Small intestine (tissue), 7 donors: ENCODE results near the gene C5AR2. TPM values are rescaled to one million over a fixed set of nuclear protein-coding genes. Genes with fewer than 3 reads are reported as not detected.

ENCODE experiments used
- DNase-seq, 2 donors: peaks; one replicate each; pipeline versions ENCODE4 v3.0.0 to v3.0.0-alpha.2; 2013
- FAIRE-seq: peaks from 2 replicates; lab custom pipeline; 2012; peaks lifted over from hg19 to GRCh38; lab: Jason Lieb, UNC
- H3K27ac ChIP-seq, 3 donors: one replicate each; pipeline ENCODE4 v1.5.1; 2013; ENCODE audit warnings: low read length in 2 of 3, mild to moderate bottlenecking in 2 of 3, control low read depth in 1 of 3, inconsistent platforms in 1 of 3, low read depth in 1 of 3, moderate library complexity in 1 of 3
- H3K27me3 ChIP-seq, 3 donors: one replicate each; pipeline ENCODE4 v1.6.1; 2013; ENCODE audit warnings: low read length in 3 of 3, inconsistent platforms in 1 of 3; ENCODE audit not compliant: control insufficient read depth in 3 of 3, insufficient read depth in 3 of 3
- H3K36me3 ChIP-seq, 3 donors: one replicate each; pipeline ENCODE4 v1.6.1; 2013; ENCODE audit warnings: low read length in 3 of 3, inconsistent platforms in 1 of 3, low read depth in 1 of 3, mild to moderate bottlenecking in 1 of 3, moderate library complexity in 1 of 3; ENCODE audit not compliant: control insufficient read depth in 3 of 3, insufficient read depth in 2 of 3
- H3K4me1 ChIP-seq, 3 donors: one replicate each; pipeline ENCODE4 v1.6.1; 2013; ENCODE audit warnings: low read length in 2 of 3, inconsistent platforms in 1 of 3, low read depth in 1 of 3, mild to moderate bottlenecking in 1 of 3, moderate library complexity in 1 of 3; ENCODE audit not compliant: control insufficient read depth in 3 of 3, insufficient read depth in 2 of 3
- H3K4me3 ChIP-seq, 3 donors: one replicate each; pipeline ENCODE4 v1.5.1; 2013; ENCODE audit warnings: low read length in 3 of 3, control low read depth in 1 of 3, inconsistent platforms in 1 of 3, low read depth in 1 of 3, mild to moderate bottlenecking in 1 of 3, moderate library complexity in 1 of 3
- H3K9me3 ChIP-seq, 2 donors: one replicate each; pipeline ENCODE4 v1.6.1; 2013; ENCODE audit warnings: low read depth in 1 of 2, low read length in 1 of 2; ENCODE audit not compliant: control insufficient read depth in 2 of 2, insufficient read depth in 1 of 2
- WGBS, 3 donors: extraction: QIAGEN DNeasy Blood & Tissue Kit; methylation state at CpG; one replicate each; pipeline ENCODE4 v1.1.7; 2013; 5-methylcytosine and 5-hydroxymethylcytosine counted together
- polyA plus RNA-seq, 4 donors: library from polyadenylated mRNA; stranded (reverse) in 3 of 4; unstranded in 1 of 4; fragments of 200-250 nt in 3 of 4; fragments of 120-200 nt in 1 of 4; gene quantifications; one replicate each; pipeline versions ENCODE4 v1.2.1 to v1.2.3, GENCODE V29; 2013
- donor health status: healthy with polysubstance abuse.
- donor health status: control.
- donor health status: control.
- donor health status: Bipolar disorder and iron deficiency.
- donor health status: healthy.

C5AR2 gene
- polyA plus RNA-seq, 4 donors: 0.10 to 0.91 TPM; not detected in 2

- Histone ChIP-seq H3K36me3 (no peaks in the 10 kb centered on the region), H3K4me3 (no peak overlapping the region), H3K4me1 (no peaks in the 10 kb centered on the region), H3K27ac (no peak overlapping the region), H3K9me3 (peaks cover 0 to 5% of the 10 kb centered on the region in 2 donors), H3K27me3 (peaks cover 0 to 2% (median under 1%) of the 10 kb centered on the region in 3 donors)
- DNase-seq (no peak), FAIRE-seq (no peak)
- WGBS, 3 donors: 81 to 90% (median 82%) methylated on average over 4 of the region's 4 CpGs
Measured at GRCh38 chr19:47316513-47316912, 15.5 kb upstream of the C5AR2 start.

DNA sequence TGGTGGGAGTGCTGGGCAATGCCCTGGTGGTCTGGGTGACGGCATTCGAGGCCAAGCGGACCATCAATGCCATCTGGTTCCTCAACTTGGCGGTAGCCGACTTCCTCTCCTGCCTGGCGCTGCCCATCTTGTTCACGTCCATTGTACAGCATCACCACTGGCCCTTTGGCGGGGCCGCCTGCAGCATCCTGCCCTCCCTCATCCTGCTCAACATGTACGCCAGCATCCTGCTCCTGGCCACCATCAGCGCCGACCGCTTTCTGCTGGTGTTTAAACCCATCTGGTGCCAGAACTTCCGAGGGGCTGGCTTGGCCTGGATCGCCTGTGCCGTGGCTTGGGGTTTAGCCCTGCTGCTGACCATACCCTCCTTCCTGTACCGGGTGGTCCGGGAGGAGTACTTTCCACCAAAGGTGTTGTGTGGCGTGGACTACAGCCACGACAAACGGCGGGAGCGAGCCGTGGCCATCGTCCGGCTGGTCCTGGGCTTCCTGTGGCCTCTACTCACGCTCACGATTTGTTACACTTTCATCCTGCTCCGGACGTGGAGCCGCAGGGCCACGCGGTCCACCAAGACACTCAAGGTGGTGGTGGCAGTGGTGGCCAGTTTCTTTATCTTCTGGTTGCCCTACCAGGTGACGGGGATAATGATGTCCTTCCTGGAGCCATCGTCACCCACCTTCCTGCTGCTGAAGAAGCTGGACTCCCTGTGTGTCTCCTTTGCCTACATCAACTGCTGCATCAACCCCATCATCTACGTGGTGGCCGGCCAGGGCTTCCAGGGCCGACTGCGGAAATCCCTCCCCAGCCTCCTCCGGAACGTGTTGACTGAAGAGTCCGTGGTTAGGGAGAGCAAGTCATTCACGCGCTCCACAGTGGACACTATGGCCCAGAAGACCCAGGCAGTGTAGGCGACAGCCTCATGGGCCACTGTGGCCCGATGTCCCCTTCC is 11.8 kb upstream of the C5AR2 start:
- no peak for DNase-seq
- no peaks in the 10 kb centered on the region for H3K36me3 ChIP-seq
- 93 to 94% (median 93%) methylated on average over 46 of the region's 46 CpGs for WGBS, 3 donors
- H3K4me1 ChIP-seq: no peaks in the 10 kb centered on the region
- no peak for FAIRE-seq
- H3K4me3 ChIP-seq: no peak overlapping the region
- peaks cover 0 to 8% (median 0%) of the 10 kb centered on the region in 3 donors for H3K27me3 ChIP-seq
- H3K9me3 ChIP-seq: peaks cover 0 to 3% of the 10 kb centered on the region in 2 donors
- no peak overlapping the region for H3K27ac ChIP-seq

DNA sequence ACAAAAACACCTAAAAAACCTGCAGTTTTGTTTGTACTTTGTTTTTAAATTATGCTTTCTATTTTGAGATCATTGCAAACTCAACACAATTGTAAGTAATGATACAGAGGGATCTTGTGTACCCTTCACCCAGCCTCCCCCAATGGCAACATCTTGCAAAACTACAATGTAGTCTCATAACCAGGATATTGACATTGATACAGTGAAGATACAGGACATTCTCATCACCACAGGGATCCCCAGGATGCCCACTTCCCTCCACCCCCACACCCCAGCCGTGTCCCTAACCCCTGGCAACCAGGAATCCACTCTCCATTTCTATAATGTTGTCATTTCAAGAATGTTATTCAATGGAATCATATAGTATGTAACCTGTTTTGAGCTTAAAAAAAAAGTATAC is 10.3 kb upstream of the C5AR2 start:
- H3K27ac ChIP-seq: no peak overlapping the region
- no peak for FAIRE-seq
- H3K27me3 ChIP-seq: peaks cover 0 to 8% (median 0%) of the 10 kb centered on the region in 3 donors
- DNase-seq: no peak
- H3K36me3 ChIP-seq: no peaks in the 10 kb centered on the region
- H3K9me3 ChIP-seq: peaks cover 0 to 3% of the 10 kb centered on the region in 2 donors
- H3K4me1 ChIP-seq: no peaks in the 10 kb centered on the region
- H3K4me3 ChIP-seq: no peak overlapping the region
- 81 to 100% (median 82%) methylated on average over 1 of the region's 1 CpG for WGBS, 3 donors

- no peaks in the 10 kb centered on the region for H3K36me3 ChIP-seq
- no peak for DNase-seq
- FAIRE-seq: no peak
- no peaks in the 10 kb centered on the region for H3K4me1 ChIP-seq
- H3K4me3 ChIP-seq: no peak overlapping the region
- no peak overlapping the region for H3K27ac ChIP-seq
- H3K27me3 ChIP-seq: peaks cover 0 to 8% (median 0%) of the 10 kb centered on the region in 3 donors
- H3K9me3 ChIP-seq: peaks cover 0 to 3% of the 10 kb centered on the region in 2 donors
- WGBS, 3 donors: 64 to 76% (median 68%) methylated on average over 2 of the region's 2 CpGs
Measured at GRCh38 chr19:47322058-47322457, 9.9 kb upstream of the C5AR2 start.

DNA sequence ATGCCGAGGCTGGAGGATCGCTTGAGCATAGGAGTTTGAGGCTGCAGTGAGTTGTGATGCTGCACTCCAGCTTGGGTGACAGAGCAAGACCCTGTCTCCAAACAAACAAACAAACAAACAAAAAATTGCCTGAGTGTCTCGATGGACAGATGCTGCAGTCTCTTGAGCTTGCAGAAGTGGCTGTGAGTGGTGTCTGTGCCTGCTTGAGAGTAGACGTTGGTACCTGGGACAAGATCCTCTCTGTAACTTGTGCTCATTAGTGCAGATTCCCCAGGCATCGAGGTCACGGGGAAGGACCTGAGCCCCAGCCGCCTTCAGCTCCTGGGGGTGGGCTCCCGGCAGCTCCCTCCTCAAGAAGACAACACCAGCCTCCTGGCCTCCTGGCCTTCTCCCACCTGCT is 8.6 kb upstream of the C5AR2 start:
- Histone ChIP-seq H3K27ac (peak overlapping the region in 1 of 3 donors; percentile 71), H3K9me3 (peaks cover 0 to 3% of the 10 kb centered on the region in 2 donors), H3K27me3 (peaks cover 0 to 8% (median 0%) of the 10 kb centered on the region in 3 donors), H3K4me1 (no peaks in the 10 kb centered on the region), H3K4me3 (no peak overlapping the region), H3K36me3 (no peaks in the 10 kb centered on the region)
- 67 to 73% (median 68%) methylated on average over 8 of the region's 8 CpGs for WGBS, 3 donors
- DNase-seq (no peak), FAIRE-seq (no peak)

DNA sequence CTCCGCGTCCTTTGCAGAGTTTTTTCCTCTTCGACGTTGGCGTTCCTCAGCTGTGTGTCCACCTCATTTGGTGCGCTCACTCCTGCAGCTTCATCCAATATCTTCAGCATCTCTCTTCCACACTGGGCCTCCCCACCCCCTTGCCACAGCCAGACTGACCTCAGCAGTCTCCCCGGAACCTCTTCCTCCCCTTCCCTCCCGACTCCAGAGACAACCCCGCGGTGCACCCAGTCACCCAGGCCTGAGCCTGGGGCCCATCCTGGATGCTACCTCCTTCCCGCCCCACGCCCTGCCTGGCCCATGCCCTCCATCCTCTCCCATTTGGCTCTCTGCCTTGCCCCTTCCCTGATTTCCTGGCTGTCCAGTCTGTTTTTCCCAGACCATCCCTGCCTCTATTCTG is 8.1 kb upstream of the C5AR2 start:
- 72 to 90% (median 83%) methylated on average over 12 of the region's 12 CpGs for WGBS, 3 donors
- Histone ChIP-seq H3K27me3 (peaks cover 0 to 8% (median 0%) of the 10 kb centered on the region in 3 donors), H3K4me3 (peak overlapping the region in 1 of 3 donors; percentile 18), H3K4me1 (no peaks in the 10 kb centered on the region), H3K9me3 (peaks cover 0 to 3% of the 10 kb centered on the region in 2 donors), H3K36me3 (no peaks in the 10 kb centered on the region), H3K27ac (peak overlapping the region in 2 of 3 donors; percentile 33 to 71)
- FAIRE-seq: no peak
- no peak for DNase-seq

DNA sequence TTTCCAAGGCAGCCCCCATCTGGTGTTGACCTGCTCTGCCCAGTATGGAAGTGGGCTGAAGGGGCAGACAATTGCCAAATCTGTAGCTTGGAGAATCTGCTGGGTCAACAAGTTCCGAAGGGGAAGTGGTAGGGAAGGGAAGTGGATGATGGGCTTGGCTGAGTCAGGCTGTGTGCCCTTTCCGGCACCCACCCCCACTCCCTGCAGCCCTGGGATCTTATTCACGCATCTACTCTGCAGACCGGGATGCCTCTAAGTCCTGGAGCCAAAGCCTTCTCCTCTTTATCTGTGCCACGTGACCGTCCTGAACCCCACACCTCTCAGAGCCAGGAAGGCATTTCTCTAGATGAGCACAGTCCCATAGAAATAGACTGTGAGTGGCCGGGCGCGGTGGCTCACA is 7.5 kb upstream of the C5AR2 start:
- DNase-seq: no peak
- peak overlapping the region in 1 of 3 donors; percentile 33 for H3K27ac ChIP-seq
- 41 to 53% (median 52%) methylated on average over 9 of the region's 9 CpGs for WGBS, 3 donors
- no peak overlapping the region for H3K4me3 ChIP-seq
- H3K9me3 ChIP-seq: peaks cover 0 to 3% of the 10 kb centered on the region in 2 donors
- peaks cover 0 to 8% (median 0%) of the 10 kb centered on the region in 3 donors for H3K27me3 ChIP-seq
- H3K36me3 ChIP-seq: no peaks in the 10 kb centered on the region
- no peak for FAIRE-seq
- no peaks in the 10 kb centered on the region for H3K4me1 ChIP-seq

DNA sequence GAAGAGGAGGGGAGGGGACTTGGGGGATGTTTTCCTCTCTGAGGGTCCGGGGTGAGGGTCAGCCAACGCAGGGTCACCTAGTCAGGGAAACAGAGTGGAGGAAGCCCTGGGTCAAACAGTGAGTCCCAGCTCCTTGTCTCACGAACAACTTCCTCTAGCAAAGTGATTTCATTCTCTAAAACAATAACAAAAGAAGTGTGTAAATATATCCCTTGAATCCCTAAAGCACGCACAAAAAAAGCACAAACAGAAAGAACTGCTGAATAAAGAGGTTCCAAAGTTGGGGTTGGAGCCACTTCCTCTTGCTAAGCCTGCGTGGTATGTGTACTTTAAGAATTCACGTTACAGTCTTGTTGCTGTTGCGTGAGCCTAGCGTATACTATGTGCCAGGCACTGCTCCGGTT is 1.5 kb upstream of the C5AR2 start:
- H3K4me3 ChIP-seq: no peak overlapping the region
- peaks cover 0 to 5% (median 0%) of the 10 kb centered on the region in 3 donors for H3K4me1 ChIP-seq
- DNase-seq (no peak), FAIRE-seq (no peak)
- peaks cover 0 to 3% (median 0%) of the 10 kb centered on the region in 3 donors for H3K27me3 ChIP-seq
- H3K9me3 ChIP-seq: no peaks in the 10 kb centered on the region
- no peaks in the 10 kb centered on the region for H3K36me3 ChIP-seq
- WGBS, 3 donors: 29 to 48% (median 47%) methylated on average over 9 of the region's 9 CpGs
- peak overlapping the region in 1 of 3 donors; percentile 80 for H3K27ac ChIP-seq
